PC-9 (cell line): ENCODE data around the gene SDK1. TPM values are rescaled to one million over a fixed set of nuclear protein-coding genes. Genes with fewer than 3 reads are reported as not detected.

ENCODE experiments used
- BruUV-seq: library from RNA; stranded (reverse); fragments of 400-500 nt; replicated peaks from 2 replicates; lab custom pipeline; 2021; lab: Mats Ljungman, UMichigan
- CTCF ChIA-PET: fragments of 300-600 bp; sonication (Branson Sonifier 250); formaldehyde crosslinking; loops from one replicate; lab custom pipeline; 2022; ENCODE audit warnings: antibody characterized with exemption; lab: Charles Lee
- POLR2A ChIA-PET: fragments of 300-600 bp; sonication (Branson Sonifier 250); formaldehyde crosslinking; loops from one replicate; lab custom pipeline; 2022; ENCODE audit warnings: antibody characterized with exemption; ENCODE audit not compliant: unreplicated experiment; lab: Charles Lee
- DNase-seq, 2 experiments: peaks; one replicate each; pipeline versions ENCODE4 v3.0.0 to v3.0.0-alpha.2; 2015 to 2022; ENCODE audit warnings: mixed read lengths in 1 of 2
- H2AFZ ChIP-seq: fragments of 200-600 bp; sonication (generic); 2 replicates; pipeline ENCODE4 v1.8.1; 2017; ENCODE audit warnings: antibody characterized with exemption
- H3F3A ChIP-seq: fragments of 200-600 bp; sonication (generic); 2 replicates; pipeline ENCODE4 v1.8.1; 2017; ENCODE audit warnings: antibody characterized with exemption, mild to moderate bottlenecking, low read depth; ENCODE audit not compliant: insufficient read depth
- H3K27ac ChIP-seq: fragments of 200-600 bp; sonication (generic); 2 replicates; pipeline ENCODE4 v1.6.1; 2016; ENCODE audit warnings: mixed run types
- H3K27me3 ChIP-seq: fragments of 200-600 bp; sonication (generic); 2 replicates; pipeline ENCODE4 v1.6.1; 2016; ENCODE audit warnings: low read depth, mixed run types; ENCODE audit not compliant: insufficient read depth
- H3K36me3 ChIP-seq: fragments of 200-600 bp; sonication (generic); 2 replicates; pipeline ENCODE4 v1.6.1; 2016; ENCODE audit warnings: low read depth, mixed run types
- H3K4me1 ChIP-seq: fragments of 200-600 bp; sonication (generic); replicated peaks from 2 replicates; pipeline ENCODE4 v1.6.1; 2016; ENCODE audit warnings: mixed run types; ENCODE audit not compliant: insufficient read depth
- H3K4me2 ChIP-seq: fragments of 200-600 bp; sonication (generic); 2 replicates; pipeline ENCODE4 v1.6.1; 2017; ENCODE audit warnings: mixed run types
- H3K4me3 ChIP-seq: fragments of 200-600 bp; sonication (generic); 2 replicates; pipeline ENCODE4 v1.6.1; 2016; ENCODE audit warnings: mixed run types
- H3K79me2 ChIP-seq: fragments of 200-600 bp; sonication (generic); 2 replicates; pipeline ENCODE4 v1.6.1; 2017; ENCODE audit warnings: low read depth, mixed run types
- H3K9me2 ChIP-seq: fragments of 200-600 bp; sonication (generic); 2 replicates; pipeline ENCODE4 v1.8.1; 2017; ENCODE audit warnings: mild to moderate bottlenecking; ENCODE audit not compliant: insufficient read depth
- H3K9me3 ChIP-seq: fragments of 200-600 bp; sonication (generic); 2 replicates; pipeline ENCODE4 v1.8.1; 2016; ENCODE audit warnings: low read depth; ENCODE audit not compliant: insufficient read depth
- H4K20me1 ChIP-seq: fragments of 200-600 bp; sonication (generic); 2 replicates; pipeline ENCODE4 v1.8.1; 2017; ENCODE audit not compliant: insufficient read depth
- EZH2 ChIP-seq: fragments of 200-600 bp; sonication (generic); IDR thresholded peaks from 2 replicates; pipeline ENCODE4 v1.8.0; 2017; ENCODE audit warnings: antibody characterized with exemption, low read depth
- intact Hi-C: fragments of 100-400 bp; cut with micrococcal nuclease; formaldehyde crosslinking; loops from one replicate; pipeline ENCODE4 v1.10.0; 2022; ENCODE audit not compliant: unreplicated experiment
- total RNA-seq: library from RNA; stranded (reverse); gene quantifications from 2 replicates; pipeline ENCODE4 v1.2.3, GENCODE V29; 2021
- TF ChIP-seq, protein P1 (sequence below): fragments of 200-600 bp; sonication (generic); conservative IDR thresholded peaks from 2 replicates; pipeline ENCODE4 v1.6.1; 2017; ENCODE audit warnings: mixed run types, antibody characterized with exemption, mild to moderate bottlenecking, moderate library complexity

SDK1 gene
- total RNA-seq, 1 experiment from 2014 or later = not detected

DNA sequence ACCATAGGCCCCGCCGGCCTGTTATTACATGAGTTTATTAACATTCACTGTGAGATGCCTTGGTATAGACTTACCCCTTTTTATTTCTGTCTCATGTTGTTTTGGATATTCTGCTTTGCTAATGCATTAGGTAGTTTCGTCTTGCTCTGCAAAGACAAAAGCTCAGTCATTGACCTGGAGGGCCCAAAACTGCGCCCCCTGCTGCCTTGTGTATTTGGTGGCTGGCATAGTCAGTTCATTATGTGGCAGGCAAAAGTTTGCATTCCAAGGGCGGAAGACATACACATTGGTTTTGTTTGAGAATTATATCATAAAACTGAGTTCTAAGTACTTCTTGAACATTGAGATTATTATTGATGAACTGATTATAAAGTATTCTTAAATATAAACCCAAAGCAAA lies 372.5 kb downstream of the SDK1 start:
- ChIA-PET POLR2A (no interaction called here), CTCF (interaction anchor here (0.6 to 0.7 kb wide), 2 partner anchors 805 to 910 kb away, joined by 3 read pairs; no protein-coding TSS in a partner anchor)
- no peak for TF ChIP-seq EZH2
- TF ChIP-seq, protein P1, sequence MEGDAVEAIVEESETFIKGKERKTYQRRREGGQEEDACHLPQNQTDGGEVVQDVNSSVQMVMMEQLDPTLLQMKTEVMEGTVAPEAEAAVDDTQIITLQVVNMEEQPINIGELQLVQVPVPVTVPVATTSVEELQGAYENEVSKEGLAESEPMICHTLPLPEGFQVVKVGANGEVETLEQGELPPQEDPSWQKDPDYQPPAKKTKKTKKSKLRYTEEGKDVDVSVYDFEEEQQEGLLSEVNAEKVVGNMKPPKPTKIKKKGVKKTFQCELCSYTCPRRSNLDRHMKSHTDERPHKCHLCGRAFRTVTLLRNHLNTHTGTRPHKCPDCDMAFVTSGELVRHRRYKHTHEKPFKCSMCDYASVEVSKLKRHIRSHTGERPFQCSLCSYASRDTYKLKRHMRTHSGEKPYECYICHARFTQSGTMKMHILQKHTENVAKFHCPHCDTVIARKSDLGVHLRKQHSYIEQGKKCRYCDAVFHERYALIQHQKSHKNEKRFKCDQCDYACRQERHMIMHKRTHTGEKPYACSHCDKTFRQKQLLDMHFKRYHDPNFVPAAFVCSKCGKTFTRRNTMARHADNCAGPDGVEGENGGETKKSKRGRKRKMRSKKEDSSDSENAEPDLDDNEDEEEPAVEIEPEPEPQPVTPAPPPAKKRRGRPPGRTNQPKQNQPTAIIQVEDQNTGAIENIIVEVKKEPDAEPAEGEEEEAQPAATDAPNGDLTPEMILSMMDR = peak; percentile 59
- Histone ChIP-seq H3K4me3 (no peak overlapping the region), H3K27ac (no peak overlapping the region), H4K20me1 (no peaks in the 10 kb centered on the region), H3K36me3 (no peaks in the 10 kb centered on the region), H3K79me2 (no peaks in the 10 kb centered on the region), H3K27me3 (peaks cover 52% of the 10 kb centered on the region), H3K4me2 (no peak overlapping the region), H3K4me1 (no peaks in the 10 kb centered on the region), H3K9me2 (no peaks in the 10 kb centered on the region), H3K9me3 (no peaks in the 10 kb centered on the region), H3F3A (no peaks in the 10 kb centered on the region), H2AFZ (no peak overlapping the region; the same call in 1 of the 2 replicates)
- BruUV-seq = no TSS peak
- intact Hi-C loops = no loop called here
- DNase-seq = peak in 1 of 2 experiments; percentile 21

DNA sequence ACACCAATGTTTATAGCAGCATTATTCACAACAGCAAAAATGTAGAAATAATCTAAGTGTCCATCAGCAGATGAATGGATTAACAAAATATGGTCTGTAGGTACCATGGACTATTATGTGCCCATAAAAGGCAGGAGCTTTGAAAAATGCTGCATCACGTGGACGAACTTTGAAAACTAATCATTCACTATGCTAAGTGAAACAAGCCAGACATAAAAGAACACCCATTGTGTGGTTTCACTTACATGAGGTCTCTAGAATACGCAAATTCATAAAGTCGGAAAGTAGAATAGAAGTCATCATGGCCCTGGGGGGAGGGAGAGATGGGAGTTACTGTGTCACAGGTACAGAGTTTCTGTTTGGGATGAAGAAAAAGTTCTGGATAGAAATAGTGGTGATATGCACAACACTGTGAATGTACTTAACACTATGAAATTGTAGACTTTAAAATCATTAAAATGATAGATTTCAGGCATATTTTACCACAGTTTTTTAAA lies 377.3 kb downstream of the SDK1 start:
- Histone ChIP-seq H3K9me3 (no peaks in the 10 kb centered on the region), H3K27ac (no peak overlapping the region), H3K79me2 (no peaks in the 10 kb centered on the region), H2AFZ (no peak overlapping the region), H3K4me3 (no peak overlapping the region), H3K9me2 (no peaks in the 10 kb centered on the region), H3K4me1 (no peaks in the 10 kb centered on the region), H3K4me2 (no peak overlapping the region), H4K20me1 (no peaks in the 10 kb centered on the region), H3F3A (no peaks in the 10 kb centered on the region), H3K36me3 (no peaks in the 10 kb centered on the region), H3K27me3 (peaks cover 73% of the 10 kb centered on the region)
- intact Hi-C loops = no loop called here
- BruUV-seq = no TSS peak
- TF ChIP-seq, protein P1 = no peak
- TF ChIP-seq EZH2 = peak; percentile 93; the same call in 1 of the 2 replicates
- ChIA-PET CTCF (no interaction called here), POLR2A (no interaction called here)
- DNase-seq = no peak

GRCh38 chr7:3682028-3682710 lies 381.1 kb downstream of the SDK1 start:
- no TSS peak for BruUV-seq
- Histone ChIP-seq H3K9me3 (no peaks in the 10 kb centered on the region), H3K4me2 (no peak overlapping the region), H3K4me3 (no peak overlapping the region), H3K9me2 (no peaks in the 10 kb centered on the region), H3K4me1 (no peaks in the 10 kb centered on the region), H4K20me1 (no peaks in the 10 kb centered on the region), H3K79me2 (no peaks in the 10 kb centered on the region), H2AFZ (no peak overlapping the region), H3K36me3 (no peaks in the 10 kb centered on the region), H3F3A (no peaks in the 10 kb centered on the region), H3K27ac (no peak overlapping the region), H3K27me3 (peaks cover 72% of the 10 kb centered on the region)
- ChIA-PET POLR2A (no interaction called here), CTCF (no interaction called here)
- intact Hi-C loops = no loop called here
- DNase-seq = no peak
- TF ChIP-seq, protein P1 = no peak
- TF ChIP-seq EZH2 = no peak
